OCI-LY3 (cell line): ENCODE data around the gene FIZ1.

ENCODE experiments used
- H2AFZ ChIP-seq: fragments of 200-600, 300-600 bp; shearing (Covaris generic); 2 replicates; pipeline ENCODE4 v1.6.0; 2014; ENCODE audit warnings: antibody characterized with exemption, low read depth, low read length
- H3K27ac ChIP-seq: fragments of 200-600, 300-600 bp; sonication (generic); 2 replicates; pipeline ENCODE4 v1.5.1; 2014; ENCODE audit warnings: mild to moderate bottlenecking, low read length, moderate library complexity, mixed read lengths
- H3K27me3 ChIP-seq: fragments of 200-600, 300-600 bp; sonication (generic); 2 replicates; pipeline ENCODE4 v1.6.1; 2014; ENCODE audit warnings: low read depth, low read length, mixed read lengths
- H3K36me3 ChIP-seq: fragments of 200-600, 300-600 bp; sonication (generic); replicated peaks from 2 replicates; pipeline ENCODE3; 2014; ENCODE audit warnings: low read depth, low read length, mixed read lengths
- H3K4me1 ChIP-seq: fragments of 300-600, 200-600 bp; sonication (generic); 2 replicates; pipeline ENCODE4 v1.6.1; 2014; ENCODE audit warnings: low read length, mixed read lengths
- H3K4me2 ChIP-seq: fragments of 200-600, 300-600 bp; sonication (generic); 2 replicates; pipeline ENCODE4 v1.6.1; 2014; ENCODE audit warnings: low read length, mixed read lengths
- H3K4me3 ChIP-seq: fragments of 300-600, 200-600 bp; sonication (generic); 2 replicates; pipeline ENCODE4 v1.5.1; 2014; ENCODE audit warnings: antibody characterized with exemption, mild to moderate bottlenecking, low read length, moderate library complexity
- H3K79me2 ChIP-seq: fragments of 300-600, 200-600 bp; shearing (Covaris generic); 2 replicates; pipeline ENCODE4 v1.6.1; 2014; ENCODE audit warnings: mild to moderate bottlenecking, low read length, mixed read lengths
- H3K9ac ChIP-seq: fragments of 300-600, 200-600 bp; shearing (Covaris generic); 2 replicates; pipeline ENCODE4 v1.6.0; 2014; ENCODE audit warnings: mild to moderate bottlenecking, low read length, moderate library complexity
- H3K9me3 ChIP-seq: fragments of 200-600, 300-600 bp; shearing (Covaris generic); 2 replicates; pipeline ENCODE4 v1.6.1; 2014; ENCODE audit warnings: low read length, mixed read lengths; ENCODE audit not compliant: insufficient read depth
- H4K20me1 ChIP-seq: fragments of 200-600, 300-600 bp; sonication (generic); 2 replicates; pipeline ENCODE4 v1.6.1; 2016; ENCODE audit warnings: low read length, mixed read lengths; ENCODE audit not compliant: insufficient read depth
- EZH2phosphoT487 ChIP-seq: fragments of 200-600 bp; shearing (Covaris generic); IDR thresholded peaks from 2 replicates; pipeline ENCODE4 v1.6.1; 2018; ENCODE audit warnings: antibody characterized with exemption, mixed run types, low read depth
- TF ChIP-seq, protein P1 (sequence below): fragments of 200-600, 300-600 bp; sonication (generic); IDR thresholded peaks from 2 replicates; pipeline ENCODE4 v1.5.1; 2014; ENCODE audit warnings: antibody characterized with exemption, low read length, low read depth

Gene FIZ1

GRCh38 chr19:55642153-55643002 is 43.1 kb upstream of the FIZ1 start:
- peak overlapping the region; percentile 84 for H3K27ac ChIP-seq
- H3K79me2 ChIP-seq: peaks cover 84% of the 10 kb centered on the region
- no peak overlapping the region for H2AFZ ChIP-seq

DNA sequence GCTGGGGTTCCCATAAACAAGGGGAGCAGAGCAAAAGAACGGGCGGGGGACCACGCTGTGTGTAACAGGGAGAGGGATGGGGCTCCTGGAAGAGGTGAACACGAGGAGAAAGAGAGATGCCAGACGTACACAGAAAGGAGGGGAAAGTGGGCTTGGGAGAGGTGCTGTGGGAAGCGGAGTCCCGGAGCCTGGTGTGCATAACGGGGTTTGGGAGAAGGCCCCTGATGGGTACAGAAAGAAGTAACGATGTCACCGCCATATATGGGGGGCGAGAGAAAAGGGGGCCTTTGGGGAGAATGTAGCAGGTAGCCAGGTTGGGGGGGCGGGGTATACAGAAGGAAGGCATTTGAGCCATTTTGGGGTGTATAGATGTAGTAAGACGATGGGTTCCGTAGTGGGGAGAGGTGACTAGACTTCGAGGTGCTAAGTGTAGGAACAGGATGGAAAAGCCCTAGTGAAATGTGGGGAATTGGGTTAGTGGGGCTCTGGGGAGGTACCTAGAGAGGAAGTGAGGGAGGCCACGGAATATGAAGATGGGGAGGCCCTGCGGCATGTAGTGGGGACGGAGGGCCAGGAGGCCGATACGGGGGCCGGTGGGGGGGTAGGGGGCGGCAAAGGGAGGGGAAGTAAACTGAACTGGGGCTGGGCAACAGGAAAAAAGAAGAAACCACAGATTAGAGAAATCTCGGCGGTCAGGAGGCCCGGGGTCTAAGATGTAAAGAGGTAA is 42.3 kb upstream of the FIZ1 start:
- peaks cover 85% of the 10 kb centered on the region for H3K79me2 ChIP-seq
- peak overlapping the region; percentile 86 for H3K4me3 ChIP-seq
- peaks cover 24% of the 10 kb centered on the region for H3K4me1 ChIP-seq
- H3K27me3 ChIP-seq: no peaks in the 10 kb centered on the region
- peak overlapping the region; percentile 84 for H3K27ac ChIP-seq
- peak overlapping the region; percentile 92 for H3K9ac ChIP-seq
- H2AFZ ChIP-seq: no peak overlapping the region
- H3K36me3 ChIP-seq: peaks cover 13% of the 10 kb centered on the region
- H4K20me1 ChIP-seq: no peaks in the 10 kb centered on the region
- TF ChIP-seq, protein P1, sequence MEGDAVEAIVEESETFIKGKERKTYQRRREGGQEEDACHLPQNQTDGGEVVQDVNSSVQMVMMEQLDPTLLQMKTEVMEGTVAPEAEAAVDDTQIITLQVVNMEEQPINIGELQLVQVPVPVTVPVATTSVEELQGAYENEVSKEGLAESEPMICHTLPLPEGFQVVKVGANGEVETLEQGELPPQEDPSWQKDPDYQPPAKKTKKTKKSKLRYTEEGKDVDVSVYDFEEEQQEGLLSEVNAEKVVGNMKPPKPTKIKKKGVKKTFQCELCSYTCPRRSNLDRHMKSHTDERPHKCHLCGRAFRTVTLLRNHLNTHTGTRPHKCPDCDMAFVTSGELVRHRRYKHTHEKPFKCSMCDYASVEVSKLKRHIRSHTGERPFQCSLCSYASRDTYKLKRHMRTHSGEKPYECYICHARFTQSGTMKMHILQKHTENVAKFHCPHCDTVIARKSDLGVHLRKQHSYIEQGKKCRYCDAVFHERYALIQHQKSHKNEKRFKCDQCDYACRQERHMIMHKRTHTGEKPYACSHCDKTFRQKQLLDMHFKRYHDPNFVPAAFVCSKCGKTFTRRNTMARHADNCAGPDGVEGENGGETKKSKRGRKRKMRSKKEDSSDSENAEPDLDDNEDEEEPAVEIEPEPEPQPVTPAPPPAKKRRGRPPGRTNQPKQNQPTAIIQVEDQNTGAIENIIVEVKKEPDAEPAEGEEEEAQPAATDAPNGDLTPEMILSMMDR: no peak
- TF ChIP-seq EZH2phosphoT487: no peak
- H3K4me2 ChIP-seq: peak overlapping the region; percentile 84
- H3K9me3 ChIP-seq: no peaks in the 10 kb centered on the region

More at GRCh38 chr19:55642153-55643002, 43.1 kb upstream of the FIZ1 start:
- Histone ChIP-seq H3K36me3 (peaks cover 13% of the 10 kb centered on the region), H3K4me3 (peak overlapping the region; percentile 86), H3K27me3 (no peaks in the 10 kb centered on the region), H3K9me3 (no peaks in the 10 kb centered on the region), H3K4me2 (peak overlapping the region; percentile 84), H4K20me1 (no peaks in the 10 kb centered on the region), H3K4me1 (peaks cover 28% of the 10 kb centered on the region), H3K9ac (peak overlapping the region; percentile 92)
- no peak for TF ChIP-seq EZH2phosphoT487
- TF ChIP-seq, protein P1: no peak

DNA sequence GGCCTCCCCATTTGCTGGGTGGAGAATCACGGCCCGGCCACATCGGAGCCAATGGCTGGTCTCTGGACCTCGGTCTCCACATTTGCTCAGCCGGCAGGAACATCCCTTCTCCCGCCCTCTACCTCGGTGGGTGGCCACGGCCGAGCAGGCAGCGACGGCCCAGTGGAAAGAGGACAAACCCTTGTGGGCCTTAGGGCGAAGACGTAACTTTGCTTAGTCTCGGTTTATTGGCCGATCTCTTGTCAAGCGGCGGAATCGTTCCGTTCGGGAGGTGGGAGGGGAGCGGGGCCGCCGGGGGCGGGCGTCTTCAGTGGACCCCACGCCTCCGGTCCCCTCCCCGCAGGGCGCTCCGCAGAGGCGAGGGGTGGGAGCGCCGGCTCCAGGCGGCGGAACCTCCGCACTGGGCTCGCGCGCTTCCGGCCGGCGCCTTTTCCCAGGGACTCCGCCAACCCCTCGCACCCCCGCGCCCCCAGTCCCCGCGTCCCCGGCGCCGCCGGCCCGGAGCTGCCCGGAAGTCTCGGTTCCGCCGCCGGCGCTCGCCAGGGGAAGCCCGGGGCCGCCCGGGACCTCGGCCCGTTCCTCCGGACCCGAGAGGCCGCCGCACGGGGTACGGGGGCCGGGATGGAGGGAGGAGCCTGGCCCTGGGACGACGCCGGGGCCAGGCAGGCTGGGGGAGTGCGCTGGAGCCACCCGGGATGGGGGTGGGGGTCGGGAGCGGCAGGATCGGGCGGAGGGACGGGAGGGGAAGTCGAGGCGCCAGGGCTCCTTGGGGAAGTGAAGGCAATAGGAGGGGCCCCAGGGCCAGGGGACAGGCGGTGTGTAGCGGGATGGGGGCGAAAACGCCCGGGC is 41.5 kb upstream of the FIZ1 start, which contains the start of gene ZNF580:
Gene ZNF580 (plus strand): TSS at position 426 of the 849 bp plus-strand sequence. CDS start 1,507 bp downstream, outside the sequence.
- peak within 1 kb of the TSS; percentile 86 for H3K4me3 ChIP-seq
- no peaks in the 10 kb centered on the region for H3K9me3 ChIP-seq
- H3K4me1 ChIP-seq: peaks cover 32% of the 10 kb centered on the region
- H3K27ac ChIP-seq: peak within 1 kb of the TSS; percentile 84
- TF ChIP-seq, protein P1: no peak
- TF ChIP-seq EZH2phosphoT487: no peak
- peaks cover 13% of the 10 kb centered on the region for H3K36me3 ChIP-seq
- peaks cover 92% of the 10 kb centered on the region for H3K79me2 ChIP-seq
- H2AFZ ChIP-seq: no peak within 1 kb of the TSS
- no peaks in the 10 kb centered on the region for H4K20me1 ChIP-seq
- H3K9ac ChIP-seq: peak within 1 kb of the TSS; percentile 92
- no peaks in the 10 kb centered on the region for H3K27me3 ChIP-seq
- peak within 1 kb of the TSS; percentile 84 for H3K4me2 ChIP-seq
